Hepatic stellate cell (primary cell): ENCODE measurements around the gene CYTH1.

ENCODE experiments used
- DNase-seq: peaks from one replicate; pipeline ENCODE4 v3.0.0; 2011; ENCODE audit warnings: low spot score

The CYTH1 gene

DNA sequence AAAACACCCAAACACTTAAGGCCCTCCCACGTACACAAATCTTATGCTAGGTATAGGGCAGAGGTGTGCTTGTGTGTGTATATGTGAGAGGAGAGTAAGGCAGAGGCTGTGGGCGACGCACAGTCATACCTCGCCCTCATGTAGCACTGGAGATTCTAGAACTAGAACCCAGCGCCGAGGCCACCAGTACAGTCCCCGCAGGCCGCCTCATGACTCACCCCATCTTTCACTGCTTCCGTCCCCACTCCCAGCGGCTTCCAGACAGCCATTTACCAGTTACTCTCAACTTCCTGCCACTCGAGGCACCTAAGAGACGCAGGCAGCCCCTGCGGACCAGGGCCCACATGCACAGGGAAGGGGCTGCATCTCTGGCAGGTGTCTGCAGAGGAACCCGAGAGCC, 23.2 kb upstream of the CYTH1 start:
- no peak for DNase-seq

DNA sequence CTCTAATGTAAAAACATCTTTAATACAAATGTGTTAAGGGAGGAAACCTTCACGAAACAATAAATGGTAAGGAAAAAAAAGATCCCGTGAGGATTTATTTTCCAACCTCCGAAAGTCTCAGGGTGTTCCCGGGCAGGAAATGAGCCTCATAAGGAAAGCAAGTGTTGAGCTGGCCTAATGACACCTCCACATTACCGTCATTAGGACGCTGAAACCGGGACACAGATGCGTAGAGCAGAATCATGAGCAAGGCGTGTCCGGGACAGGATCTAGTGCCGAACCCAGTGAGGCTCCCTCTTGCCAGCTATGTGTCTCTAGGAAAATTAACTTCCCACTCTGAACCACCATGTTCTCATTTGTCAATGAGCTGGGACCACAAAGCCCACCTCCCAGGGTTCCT, 22.7 kb upstream of the CYTH1 start:
- DNase-seq, result no peak

DNA sequence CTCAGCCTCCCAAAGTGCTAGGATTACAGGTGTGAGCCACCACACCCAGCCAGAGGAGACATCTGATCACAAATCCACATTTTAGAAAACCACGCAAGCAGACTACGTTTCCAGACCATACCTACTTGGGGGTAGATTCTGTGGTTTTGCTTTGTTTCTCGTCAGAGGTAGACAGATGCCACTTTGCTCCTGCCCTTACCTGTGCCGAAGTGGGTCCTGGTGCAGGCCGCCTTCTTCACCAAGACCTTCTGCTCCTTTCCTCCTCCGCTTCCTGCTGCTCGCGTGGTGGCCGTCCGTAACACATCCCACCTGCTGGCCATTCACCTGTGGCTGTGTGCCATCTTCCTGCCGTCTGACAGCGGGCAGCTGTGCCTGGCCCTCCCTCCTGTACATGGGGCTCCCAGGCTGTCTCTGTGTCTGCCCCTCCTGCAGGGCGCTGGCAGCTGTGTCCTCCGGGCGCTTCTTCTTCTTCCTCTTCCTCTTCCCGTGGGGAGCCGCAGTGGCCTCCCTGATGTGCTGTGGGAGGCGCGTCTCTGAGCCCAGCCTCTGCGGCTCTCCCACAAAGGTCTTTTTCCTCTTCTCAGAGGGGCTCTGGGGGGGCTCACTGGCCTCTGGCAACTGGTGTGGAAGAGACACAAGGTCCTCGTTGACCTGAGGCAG, 21.2 kb upstream of the CYTH1 start:
- no peak for DNase-seq

DNA sequence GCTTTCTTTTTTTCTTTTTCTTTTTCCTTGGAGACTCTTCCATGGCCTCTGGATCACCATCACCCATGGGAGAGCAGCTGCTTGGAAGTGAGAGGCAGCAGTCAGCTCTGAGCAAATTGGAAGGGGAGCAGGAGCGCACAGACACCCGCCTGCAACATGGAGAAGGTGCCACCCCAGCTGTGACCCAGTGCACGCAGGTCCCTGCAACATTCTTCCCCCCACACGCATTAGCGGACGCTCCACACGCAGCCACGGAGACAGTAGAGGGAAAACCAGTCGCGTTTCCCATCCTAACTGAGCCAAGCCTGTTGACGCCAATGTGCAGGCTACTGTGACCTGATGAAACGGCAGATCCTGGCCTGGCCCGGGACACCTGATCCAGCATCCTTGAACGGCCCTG, 20.4 kb upstream of the CYTH1 start:
- DNase-seq, result no peak

DNA sequence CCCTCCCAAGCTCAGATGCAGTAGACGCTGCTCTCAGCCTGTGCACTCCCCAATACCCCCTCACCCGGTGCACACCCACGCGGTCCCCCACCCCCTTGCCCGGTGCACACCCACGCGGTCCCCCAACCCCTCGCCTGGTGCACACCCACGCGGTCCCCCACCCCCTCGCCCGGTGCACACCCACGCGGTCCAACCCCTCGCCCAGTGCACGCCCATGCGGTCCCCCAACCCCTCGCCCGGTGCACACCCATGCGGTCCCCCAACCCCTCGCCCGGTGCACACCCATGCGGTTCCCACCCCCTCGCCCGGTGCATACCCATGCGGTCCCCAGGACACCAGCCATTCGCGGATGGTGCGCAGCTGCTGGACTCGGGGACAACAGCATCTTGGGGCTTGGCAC, 19.9 kb upstream of the CYTH1 start:
- DNase-seq, result no peak

DNA sequence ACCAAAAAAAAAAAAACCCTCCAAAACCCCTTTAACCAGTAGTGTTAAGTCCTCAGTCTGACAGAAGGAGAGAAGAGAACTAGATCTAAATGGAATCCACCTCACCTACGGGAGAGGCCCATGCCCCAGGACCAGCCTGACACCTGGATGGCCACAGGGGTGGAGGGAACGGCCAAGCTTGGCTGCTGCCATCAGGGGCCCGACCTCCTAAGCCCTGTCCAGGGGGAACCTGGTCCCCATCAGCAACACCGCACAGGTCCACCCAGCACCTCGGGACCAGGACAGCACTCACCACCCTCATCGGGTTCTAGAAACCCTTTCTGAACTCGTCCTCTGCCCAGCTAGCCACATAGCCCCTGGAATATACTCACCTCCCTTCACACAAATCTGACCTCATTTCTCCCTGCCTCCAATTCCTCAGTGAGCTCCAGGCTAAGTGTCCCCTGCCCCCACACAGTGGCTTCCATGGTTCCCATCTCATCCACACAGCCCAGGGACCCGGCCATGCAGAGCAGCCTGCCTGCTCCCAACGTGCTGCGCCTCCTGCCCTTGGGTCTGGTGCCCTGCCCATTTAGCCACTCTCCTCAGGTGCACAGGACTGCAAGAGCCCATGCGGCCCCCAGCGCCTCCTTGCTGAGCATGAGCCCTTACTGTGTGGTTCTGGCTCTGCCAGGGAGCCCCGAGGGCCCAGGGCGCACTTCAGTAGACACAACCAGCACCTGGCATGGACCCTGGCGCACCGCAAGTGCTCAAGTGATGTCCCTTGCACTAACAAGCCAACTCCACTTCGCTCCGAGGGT, 18.3 kb upstream of the CYTH1 start:
- DNase-seq, result no peak

DNA sequence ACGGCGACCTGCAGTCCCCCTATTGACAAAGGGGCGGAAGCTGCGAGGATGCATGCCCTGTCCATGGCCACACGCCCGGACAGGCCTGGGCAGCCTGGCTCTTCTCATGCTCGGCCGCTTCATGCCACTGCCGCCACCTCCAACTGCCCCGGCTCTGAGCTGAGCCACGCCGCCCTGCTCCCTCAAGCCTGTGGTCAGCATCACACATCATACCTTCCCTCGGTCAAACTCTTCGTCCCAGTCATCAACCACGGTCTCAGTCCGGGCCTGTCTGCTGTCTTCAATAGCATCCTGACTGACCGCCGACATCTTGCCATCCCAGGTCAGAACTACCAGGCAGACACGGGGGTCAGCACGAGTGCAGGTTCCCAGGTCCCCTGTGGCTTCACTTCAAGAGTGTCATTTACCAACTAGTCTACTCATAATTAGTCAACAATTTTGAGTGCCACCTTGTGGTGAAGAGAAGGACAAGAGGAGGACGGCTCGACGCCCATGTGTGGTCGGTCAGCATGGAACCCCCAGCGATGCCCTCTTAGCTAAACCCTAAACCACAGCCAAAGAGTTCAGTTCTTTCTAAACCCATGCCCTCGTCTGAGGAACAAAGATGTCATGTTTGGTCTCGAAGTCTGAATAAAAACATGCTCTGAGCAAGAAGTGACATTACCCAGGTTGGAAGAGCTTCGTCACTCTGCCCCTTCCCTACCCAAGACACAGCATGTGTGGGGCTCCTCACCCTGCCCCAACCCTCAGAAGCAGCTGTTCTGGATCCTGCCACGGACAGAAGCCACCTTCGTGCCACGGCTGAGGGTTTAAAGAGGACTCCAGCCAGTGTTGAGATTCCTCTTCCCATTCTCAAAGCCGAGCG, 16.9 kb upstream of the CYTH1 start:
- DNase-seq, result no peak

DNA sequence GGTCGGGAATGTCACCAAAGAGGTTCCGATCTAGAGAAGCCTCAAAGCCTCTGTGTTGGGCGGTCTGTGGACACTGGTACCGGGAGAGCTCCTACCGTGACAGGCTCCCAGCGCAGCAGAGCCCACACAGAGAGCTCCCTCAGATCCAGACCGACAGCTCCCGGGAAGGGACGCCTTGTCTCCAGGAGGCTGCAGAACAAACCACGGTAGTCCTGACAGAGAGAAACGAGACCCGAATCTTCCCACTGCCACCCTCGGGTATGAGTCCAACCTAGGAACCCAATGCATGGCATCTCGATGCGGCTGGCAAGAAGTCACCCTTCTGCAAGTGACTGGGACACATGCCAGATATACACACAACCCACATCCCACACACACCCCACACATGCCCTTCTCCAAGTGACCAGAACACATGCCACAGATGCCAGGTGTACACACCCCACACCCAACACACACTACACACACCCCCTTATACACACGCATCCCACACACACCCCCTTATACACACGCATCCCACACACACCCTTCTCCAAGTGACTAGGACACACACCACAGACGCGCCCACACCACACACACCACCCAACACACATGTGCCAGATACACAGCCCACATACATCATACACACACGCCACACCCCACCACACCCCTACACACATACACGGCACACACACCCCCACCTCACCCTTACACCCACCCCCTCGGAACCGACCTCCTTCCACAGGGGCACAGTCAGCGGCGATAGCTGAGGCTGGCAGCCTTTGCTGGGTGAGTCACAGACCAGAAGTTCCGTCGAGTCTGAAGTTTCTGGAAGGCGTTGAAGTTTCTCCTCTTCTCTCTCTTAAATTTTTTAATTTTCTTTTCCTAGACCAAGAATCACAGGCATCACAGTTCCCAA, 15.9 kb upstream of the CYTH1 start:
- DNase-seq, result no peak

DNA sequence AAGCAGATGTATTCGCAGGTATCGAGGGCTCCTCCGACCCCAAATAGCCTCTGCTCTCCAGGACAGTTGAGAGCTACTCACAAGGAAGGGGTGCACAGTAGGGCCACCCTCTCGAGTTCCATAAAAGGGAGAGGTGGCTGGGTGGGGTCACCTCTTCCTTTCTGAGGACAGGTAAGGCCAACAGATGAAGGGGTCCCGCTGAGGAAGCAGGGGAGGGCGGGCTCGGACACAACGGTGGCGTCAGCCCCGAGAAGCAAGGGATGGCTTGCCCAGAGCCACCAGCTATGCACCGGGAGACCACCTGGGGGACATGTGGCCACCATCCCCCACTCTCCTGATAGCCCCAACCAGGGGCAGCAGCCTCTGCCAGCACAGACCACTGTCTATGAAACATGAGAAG, 15.1 kb upstream of the CYTH1 start:
- DNase-seq, result no peak

DNA sequence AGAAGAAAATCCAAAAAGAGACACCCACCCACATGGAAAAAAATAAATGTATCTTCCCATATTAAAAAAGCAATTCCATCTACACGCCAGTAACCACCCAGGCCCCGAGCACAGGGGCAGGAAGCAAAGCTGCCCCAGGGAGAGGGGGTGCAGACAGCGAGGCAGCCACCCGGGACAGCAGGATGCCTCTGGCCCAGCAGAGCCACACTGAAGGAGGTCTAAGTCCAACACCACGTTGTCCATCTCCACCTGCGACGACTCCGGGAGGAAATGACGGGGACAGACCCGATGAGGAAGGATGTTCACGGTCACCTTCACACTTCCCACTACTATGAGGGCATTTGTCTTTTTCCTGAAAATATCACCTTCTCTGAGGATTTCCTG, 14.4 kb upstream of the CYTH1 start:
- DNase-seq, result no peak

DNA sequence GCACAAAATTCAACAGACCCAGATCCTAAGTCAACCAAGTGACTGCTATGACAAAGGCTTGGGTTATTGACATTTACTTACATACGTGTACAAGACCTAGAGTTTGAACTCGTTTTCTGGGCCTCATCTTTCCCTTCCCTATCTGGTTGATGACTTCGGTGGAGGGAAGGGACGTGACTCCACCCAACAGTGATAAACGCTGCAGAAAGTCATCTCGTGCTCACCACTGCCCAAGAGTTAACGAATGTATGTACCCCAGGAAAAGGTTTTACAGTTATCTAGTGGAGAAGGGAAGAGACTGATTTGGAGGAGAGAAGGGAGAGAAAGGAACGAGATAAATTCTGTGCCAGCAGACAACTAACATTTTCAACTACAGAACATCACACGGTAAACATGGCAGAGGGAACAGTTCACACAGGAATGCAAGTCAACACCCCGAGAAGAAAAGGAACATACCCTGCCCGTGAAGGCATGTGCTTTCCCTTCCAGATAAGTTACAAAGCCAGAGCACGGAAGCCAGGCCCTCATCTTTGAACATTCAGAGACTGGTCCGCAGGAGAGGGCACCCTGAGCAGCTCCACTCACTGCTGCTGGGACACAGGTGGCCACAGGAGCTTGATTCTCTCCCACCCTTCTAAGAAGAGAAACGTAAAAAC, 13.9 kb upstream of the CYTH1 start:
- no peak for DNase-seq

DNA sequence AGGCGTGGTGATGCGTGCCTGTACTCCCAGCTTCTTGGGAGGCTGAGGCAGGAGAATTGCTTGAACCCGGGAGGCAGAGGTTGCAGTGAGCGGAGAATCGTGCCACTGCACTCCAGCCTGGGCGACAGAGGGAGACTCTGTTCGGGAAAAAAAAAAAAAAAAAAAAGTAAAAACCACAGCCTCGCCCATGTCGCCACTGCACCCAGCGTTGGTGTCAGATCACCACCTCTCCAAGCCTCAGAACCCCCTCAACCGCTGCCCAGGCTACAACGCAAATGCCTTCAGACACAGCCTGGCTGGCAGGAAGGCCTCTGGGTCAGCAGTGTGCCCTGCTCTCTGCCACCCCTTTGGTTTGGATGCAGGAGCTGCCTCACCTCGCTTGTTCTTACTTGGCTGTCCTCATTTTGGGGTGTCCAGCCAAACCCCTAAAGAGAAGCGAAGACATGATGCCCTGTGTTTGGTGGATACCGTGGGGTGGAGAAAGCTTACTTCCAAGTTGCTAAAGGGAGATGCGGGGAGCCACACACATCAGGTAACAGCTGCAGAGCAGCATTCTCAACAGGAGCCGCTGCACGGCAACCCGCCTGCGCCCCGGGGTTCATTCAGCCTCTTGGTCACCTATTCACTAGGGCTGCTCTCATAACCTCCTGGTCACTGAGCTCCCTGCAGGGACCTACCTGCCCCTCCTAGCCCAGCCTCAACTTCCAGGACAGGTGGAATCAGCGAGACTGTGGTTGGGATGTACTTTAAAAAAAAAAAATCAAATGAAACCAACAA, 13.0 kb upstream of the CYTH1 start:
- no peak for DNase-seq

DNA sequence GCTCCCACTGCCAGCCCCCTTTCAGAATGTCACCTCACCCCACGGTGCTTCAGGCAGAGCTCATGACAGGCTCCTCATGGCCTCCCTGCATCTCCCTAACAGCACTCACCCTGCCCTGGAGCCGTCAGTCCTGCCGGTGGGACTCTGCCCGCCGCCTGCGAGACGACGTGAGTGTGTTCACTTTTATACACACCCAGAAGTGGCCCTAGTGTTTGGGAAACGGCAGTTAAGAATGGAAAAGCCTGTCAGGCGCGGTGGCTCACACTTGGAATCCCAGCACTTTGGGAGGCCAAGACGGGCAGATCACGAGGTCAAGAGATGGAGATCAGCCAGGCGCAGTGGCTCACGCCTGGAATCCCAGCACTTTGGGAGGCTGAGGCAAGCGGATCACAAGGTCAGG, 12.3 kb upstream of the CYTH1 start:
- no peak for DNase-seq

DNA sequence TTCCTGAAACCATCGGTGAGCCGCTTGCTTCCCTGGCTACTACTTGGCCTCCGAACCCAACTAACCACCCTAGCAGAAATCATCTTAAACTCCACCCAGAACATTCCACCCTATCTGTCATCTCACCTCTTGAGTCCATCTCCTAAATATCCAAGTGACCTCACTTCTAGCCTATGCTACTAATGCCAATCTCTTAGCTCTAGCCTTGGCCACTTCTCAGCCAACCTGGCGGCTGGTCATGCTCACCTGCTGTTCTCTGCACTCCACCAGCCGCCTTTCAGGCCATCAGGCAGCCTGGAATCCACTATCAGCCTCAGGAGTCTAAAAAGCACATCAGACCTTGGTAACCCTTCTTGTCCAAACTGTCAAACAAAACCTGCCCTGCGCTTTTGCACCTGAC, 11.9 kb upstream of the CYTH1 start:
- no peak for DNase-seq

DNA sequence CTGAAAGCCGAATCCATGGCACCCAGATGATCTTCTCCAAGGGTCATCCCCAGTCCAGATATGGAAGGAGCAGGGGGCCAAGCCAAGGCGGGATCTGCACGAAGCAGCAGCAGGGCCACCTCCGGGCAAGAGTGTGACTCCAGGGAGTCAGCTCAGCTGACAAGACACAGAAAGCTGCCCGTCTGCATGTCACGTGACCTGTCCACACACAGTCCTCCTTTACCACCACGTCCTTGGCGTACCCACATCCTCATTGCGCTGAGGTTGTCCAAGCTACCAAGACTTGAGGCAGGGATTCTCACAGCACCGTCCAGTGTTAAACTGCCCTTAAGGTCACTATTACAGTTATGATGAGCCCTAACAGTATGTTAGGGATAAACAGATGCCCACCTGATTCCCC, 11.3 kb upstream of the CYTH1 start:
- no peak for DNase-seq

DNA sequence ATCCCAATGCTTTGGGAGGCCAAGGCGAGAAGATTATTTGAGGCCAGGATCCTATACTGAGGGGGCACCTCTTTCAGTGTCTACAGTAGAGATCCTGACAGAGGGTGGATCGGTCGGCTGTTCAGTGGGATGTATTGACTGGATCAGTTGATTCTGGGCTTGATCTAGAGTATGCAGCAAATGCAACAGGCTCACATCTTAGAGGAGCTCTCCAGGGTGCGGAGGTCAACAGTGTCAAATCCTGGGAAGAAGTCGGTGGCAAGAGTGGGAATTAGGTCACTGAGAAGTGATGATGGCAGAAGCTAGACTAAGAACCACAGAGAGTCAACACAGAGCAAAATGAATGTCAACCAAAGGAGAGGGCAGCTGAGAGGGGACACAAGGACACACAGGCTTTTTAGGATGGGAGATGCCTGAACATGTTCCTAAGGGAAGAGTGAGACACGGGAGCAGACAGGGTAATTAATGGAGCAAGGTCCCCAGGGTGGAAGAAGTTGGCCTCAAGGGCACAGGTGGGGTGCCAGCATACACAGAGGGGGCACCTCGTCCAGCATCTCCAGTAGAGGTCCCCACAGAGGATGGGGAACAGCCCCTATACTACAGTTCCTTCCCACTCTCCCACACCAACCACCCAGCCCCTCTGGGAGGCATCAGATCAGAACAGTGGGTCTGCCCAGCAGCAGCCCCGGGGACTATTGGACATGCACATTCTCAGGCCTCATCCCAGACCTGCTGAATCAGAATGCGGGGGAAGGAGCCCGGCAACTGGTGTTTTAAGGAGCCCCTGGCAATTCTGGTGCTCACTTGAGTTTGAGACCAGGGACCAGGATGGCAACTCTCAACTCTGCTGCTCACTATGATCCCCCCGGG, 10.0 kb upstream of the CYTH1 start:
- DNase-seq, result no peak

DNA sequence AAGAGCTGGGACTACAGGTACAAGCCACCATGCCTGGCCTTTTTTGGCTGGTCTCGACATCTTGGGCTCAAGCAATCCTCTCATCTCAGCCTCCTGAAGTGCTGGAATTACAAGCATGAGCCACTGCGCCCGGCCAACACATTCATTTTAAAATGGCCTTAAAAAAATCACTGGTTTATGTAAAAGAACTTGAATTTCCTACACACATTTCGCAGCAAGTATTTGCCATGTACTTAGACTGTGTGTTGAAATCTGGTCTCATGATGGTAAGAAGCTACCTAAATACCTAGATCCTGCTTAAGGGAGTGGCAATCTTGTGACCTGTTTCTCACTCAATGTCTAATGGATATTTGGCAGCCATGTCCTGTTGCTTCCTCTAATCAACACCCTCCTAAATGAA, 8.5 kb upstream of the CYTH1 start:
- no peak for DNase-seq

DNA sequence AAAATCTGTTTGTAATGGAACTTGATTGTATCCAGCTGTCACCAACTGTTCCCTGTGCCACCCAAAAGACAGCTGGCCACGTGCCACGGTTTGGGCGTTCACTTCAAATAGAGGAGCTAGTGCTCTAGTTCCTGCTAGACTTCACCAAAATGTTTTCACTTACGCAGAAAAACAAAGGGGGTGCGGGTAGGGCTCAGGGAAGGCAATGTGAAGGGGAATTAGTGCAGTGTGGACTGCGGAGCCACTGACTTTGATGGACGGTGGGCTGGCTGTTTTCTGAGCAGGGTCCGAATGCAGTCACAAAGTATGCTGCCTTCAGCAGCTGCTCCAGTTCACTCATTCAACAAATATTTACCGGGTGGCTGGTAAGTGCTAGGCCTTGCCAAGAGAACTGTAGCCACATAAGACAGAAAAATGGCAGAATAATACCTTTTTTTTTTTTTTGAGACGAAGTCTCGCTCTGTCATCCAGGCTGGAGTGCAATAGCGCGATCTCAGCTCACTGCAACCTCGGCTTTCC, 7.6 kb upstream of the CYTH1 start:
- no peak for DNase-seq

DNA sequence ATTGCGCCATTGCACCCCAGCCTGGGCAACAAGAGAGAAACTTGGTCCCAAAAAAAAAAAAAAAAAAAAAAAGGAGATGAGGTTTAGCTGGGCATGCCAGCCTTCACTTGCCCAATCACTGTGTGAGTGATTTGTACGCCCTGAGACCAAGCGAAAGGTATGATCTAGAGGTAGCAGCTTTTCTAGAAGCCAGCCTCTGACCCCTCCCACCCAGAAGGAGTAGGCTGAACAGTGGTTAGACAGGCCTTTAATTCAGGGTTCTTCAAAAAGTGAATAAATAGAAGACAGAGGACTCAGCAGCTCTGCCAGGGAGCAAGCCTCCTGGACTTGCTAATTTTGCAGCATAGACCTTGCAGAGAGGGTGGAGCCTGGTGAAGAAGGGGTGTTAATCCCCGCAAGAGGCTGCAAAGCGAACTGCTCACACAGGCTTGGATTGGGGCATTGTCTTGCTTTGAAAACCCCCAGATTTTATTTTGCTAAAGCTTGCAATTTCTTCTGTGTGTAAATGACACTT, 7.1 kb upstream of the CYTH1 start:
- no peak for DNase-seq
